Small intestine (tissue), 4 donors: Measurements from ENCODE around the gene CPZ. TPM values are rescaled to one million over a fixed set of nuclear protein-coding genes. Genes with fewer than 3 reads are reported as not detected.

Experiments
- polyA plus RNA-seq, 4 donors: library from polyadenylated mRNA; stranded (reverse) in 3 of 4; unstranded in 1 of 4; fragments of 200-250 nt in 3 of 4; fragments of 120-200 nt in 1 of 4; gene quantifications; one replicate each; pipeline versions ENCODE4 v1.2.1 to v1.2.3, GENCODE V29; 2013
- donor health status: healthy with polysubstance abuse.
- donor health status: Bipolar disorder and iron deficiency.
- donor health status: healthy.

Gene CPZ
- polyA plus RNA-seq, 4 donors: 0.27 to 3.8 (median 1.7) TPM; not detected in 1

Other genes starting within 250 kb of the CPZ start
- gene ACOX3, start 152.0 kb upstream of the CPZ start, polyA plus RNA-seq: 10 to 100 TPM; 15.2 to 31.1 (median 23.6) TPM
- 10 to 100 TPM in 1 of 4 donors, 1 to 10 TPM in 3; 4.7 to 11.6 (median 5.2) TPM for gene TRMT44, start 152.0 kb upstream of the CPZ start, polyA plus RNA-seq
- under 1 TPM in 1 of 4 donors, not detected in 3; 0.06 TPM for gene GPR78, start 12.4 kb upstream of the CPZ start, polyA plus RNA-seq